Ishikawa (cell line): ENCODE data around the gene KSR2.

Experiments
- NFIC ChIP-seq: IDR thresholded peaks from 2 replicates; pipeline ENCODE4 v1.6.1; 2012
- REST ChIP-seq: IDR thresholded peaks from 2 replicates; pipeline ENCODE4 v1.6.1; 2012; ENCODE audit warnings: low read depth, mild to moderate bottlenecking
- TCF12 ChIP-seq: IDR thresholded peaks from 2 replicates; pipeline ENCODE4 v1.6.1; 2012; ENCODE audit warnings: low read depth

- TF ChIP-seq REST = no peak
- no peak for TF ChIP-seq NFIC
- no peak for TF ChIP-seq TCF12
Measured at GRCh38 chr12:117912756-117913155, 56.0 kb downstream of the KSR2 start.
